ENCODE results near the gene PTPRM. TPM values are rescaled to one million over a fixed set of nuclear protein-coding genes. Genes with fewer than 3 reads are reported as not detected.

PTPRM gene
- total RNA-seq, 1 experiment from 2014 or later, result 6.2 TPM

GRCh38 chr18:7786569-7786968 lies 219.5 kb downstream of the PTPRM start:
- H2BK5ac ChIP-seq (ENCODE audit: insufficient read length, low read length), result no peak overlapping the region
- WGBS (ENCODE audit: extremely low coverage, insufficient read length, low lambda C conversion rate), result no CpG with 5 or more reads among the region's 1 CpG
- H4K8ac ChIP-seq (replicated peaks; ENCODE audit: insufficient read length, low read depth, low read length), result no peak overlapping the region
- Mint-ChIP-seq H3K9me3 (peaks cover 0 to 7% of the 10 kb centered on the region in 2 experiments; a peak in 3 of 5 replicates), H3K4me1 (peaks cover 20 to 26% of the 10 kb centered on the region in 2 experiments), H3K4me3 (no peak overlapping the region), H3K36me3 (ENCODE audit: insufficient read depth in 1 of 3, low read depth in 3 of 3) (no peaks in the 10 kb centered on the region), H3K27ac (no peak overlapping the region), H3K27me3 (ENCODE audit: low read depth) (no peaks in the 10 kb centered on the region)
- TF ChIP-seq CTCF (conservative IDR thresholded peaks at IDR 0.05), result no peak
- no peak overlapping the region for H2BK20ac ChIP-seq (ENCODE audit: low read depth, low read length, poor library complexity, severe bottlenecking)
- no peak overlapping the region for H4K91ac ChIP-seq (ENCODE audit: insufficient read length, low read depth, low read length)
- no peak overlapping the region for H2AK5ac ChIP-seq (ENCODE audit: insufficient read length, low read length)
- H3K4me1 ChIP-seq (ENCODE audit: insufficient read depth, low read length), result no peaks in the 10 kb centered on the region
- H2BK12ac ChIP-seq (ENCODE audit: insufficient read length, low read depth, low read length), result no peak overlapping the region
- DNase-seq, result no peak
- no peak overlapping the region for H3K27ac ChIP-seq (ENCODE audit: insufficient read length, low read depth, low read length)
- no peak overlapping the region for H3K14ac ChIP-seq (ENCODE audit: insufficient read depth, low read length)
- no peaks in the 10 kb centered on the region for H3K79me1 ChIP-seq (ENCODE audit: insufficient read depth, low read depth, low read length, poor library complexity, severe bottlenecking)
- H4K5ac ChIP-seq (ENCODE audit: insufficient read length, low read depth, low read length), result no peak overlapping the region
- H2AFZ ChIP-seq (ENCODE audit: low read length), result no peak overlapping the region
- no peaks in the 10 kb centered on the region for H3K23me2 ChIP-seq (ENCODE audit: insufficient read length, low read depth, low read length, poor library complexity, severe bottlenecking)
- H3K4ac ChIP-seq (ENCODE audit: low read depth, low read length), result no peak overlapping the region
- no peak overlapping the region for H3K18ac ChIP-seq (ENCODE audit: insufficient read length, low read depth, low read length)
- H3K23ac ChIP-seq (ENCODE audit: insufficient read length, low read depth, low read length), result no peak overlapping the region
- H4K20me1 ChIP-seq (ENCODE audit: control insufficient read depth, insufficient read depth, insufficient read length), result no peaks in the 10 kb centered on the region
- no peak overlapping the region for H2BK120ac ChIP-seq (ENCODE audit: low read depth, low read length, poor library complexity, severe bottlenecking)
- H3K27me3 ChIP-seq (ENCODE audit: insufficient read depth, low read length), result no peaks in the 10 kb centered on the region
- H3T11ph ChIP-seq (ENCODE audit: low read length), result no peak overlapping the region
- H3K9me3 ChIP-seq (ENCODE audit: control insufficient read depth, low read depth, low read length), result no peaks in the 10 kb centered on the region
- no peak overlapping the region for H2BK15ac ChIP-seq (ENCODE audit: low read depth, low read length)
- H3K56ac ChIP-seq (ENCODE audit: insufficient read length, low read depth, low read length), result no peak overlapping the region
- H3K79me2 ChIP-seq (ENCODE audit: insufficient read depth, low read length), result peaks cover 2% of the 10 kb centered on the region; the same call in 1 of the 2 replicates
- H3K4me2 ChIP-seq (ENCODE audit: insufficient read depth, insufficient read length, low read length), result no peak overlapping the region
- H3K9ac ChIP-seq (ENCODE audit: extremely low read depth, insufficient read length, low read length), result no peak overlapping the region
